ENCODE measurements around the gene FBXO41. TPM values are rescaled to one million over a fixed set of nuclear protein-coding genes. Genes with fewer than 3 reads are reported as not detected.

FBXO41 gene
- total RNA-seq, 2 experiments from 2014 or later = 20.4 to 57.9 TPM

- Histone ChIP-seq H2AFZ (ENCODE audit: low read length) (peak overlapping the region; percentile 68; the same call in 1 of the 2 replicates), H3K9me2 (ENCODE audit: insufficient read depth, low read length) (no peaks in the 10 kb centered on the region), H3K4me3 (ENCODE audit: low read depth, low read length, poor library complexity, severe bottlenecking) (peak overlapping the region; percentile 93), H4K20me1 (ENCODE audit: insufficient read depth, low read length) (peaks cover 23% of the 10 kb centered on the region), H3K27ac (ENCODE audit: low read depth, low read length, poor library complexity, severe bottlenecking) (peak overlapping the region; percentile 43), H3K9me3 (ENCODE audit: low read length) (no peaks in the 10 kb centered on the region), H3K36me3 (ENCODE audit: insufficient read depth, low read length) (peaks cover 52% of the 10 kb centered on the region), H3K4me1 (ENCODE audit: insufficient read depth, low read length, poor library complexity, severe bottlenecking) (peaks cover 26% of the 10 kb centered on the region), H3K79me2 (ENCODE audit: insufficient read depth, low read depth, low read length) (peaks cover 35% of the 10 kb centered on the region), H3K4me2 (ENCODE audit: low read length) (peak overlapping the region; percentile 97)
- TF ChIP-seq CTCF (conservative IDR thresholded peaks at IDR 0.05; ENCODE audit: low read length) (peak; percentile 58), EZH2phosphoT487 (IDR thresholded peaks at IDR 0.05; ENCODE audit: borderline replicate concordance, low read depth, low read length) (no peak)
- intact Hi-C loops (cut with micrococcal nuclease; ENCODE audit: unreplicated experiment) = no loop called here
- BruUV-seq (replicated peaks) = TSS peak; percentile 61
- CTCF ChIA-PET (ENCODE audit: unreplicated experiment) = interaction anchor here (1.5 kb wide), 2 partner anchors 19 to 20 kb away, joined by 3 to 5 read pairs; no protein-coding TSS in a partner anchor
- DNase-seq (ENCODE audit: low spot score) = peak; percentile 53
- POLR2A ChIA-PET = interaction anchor here (0.5 to 2.8 kb wide), 12 partner anchors 8 to 967 kb away, joined by 3 to 10 read pairs (median 4); partner anchors contain the start of genes ALMS1 and FBXO41
These were observed 51.7 kb downstream of the FBXO41 start for GRCh38 chr2:73232403-73233153.

GRCh38 chr2:73228631-73229030 lies 55.6 kb downstream of the FBXO41 start:
- peaks cover 3% of the 10 kb centered on the region for H3K4me1 ChIP-seq (ENCODE audit: insufficient read depth, low read length, poor library complexity, severe bottlenecking)
- H3K9me2 ChIP-seq (ENCODE audit: insufficient read depth, low read length) = no peaks in the 10 kb centered on the region
- H4K20me1 ChIP-seq (ENCODE audit: insufficient read depth, low read length) = no peaks in the 10 kb centered on the region
- no peak for DNase-seq (ENCODE audit: low spot score)
- H3K4me2 ChIP-seq (ENCODE audit: low read length) = no peak overlapping the region
- H3K9me3 ChIP-seq (ENCODE audit: low read length) = no peaks in the 10 kb centered on the region
- H2AFZ ChIP-seq (ENCODE audit: low read length) = no peak overlapping the region
- POLR2A ChIA-PET = interaction anchor here (0.8 kb wide), 1 partner anchor 13 kb away, joined by 3 read pairs; no protein-coding TSS in a partner anchor
- BruUV-seq (replicated peaks) = no TSS peak
- intact Hi-C loops (cut with micrococcal nuclease; ENCODE audit: unreplicated experiment) = no loop called here
- no peak overlapping the region for H3K4me3 ChIP-seq (ENCODE audit: low read depth, low read length, poor library complexity, severe bottlenecking)
- no peak for TF ChIP-seq CTCF (conservative IDR thresholded peaks at IDR 0.05; ENCODE audit: low read length)
- no peak for TF ChIP-seq EZH2phosphoT487 (IDR thresholded peaks at IDR 0.05; ENCODE audit: borderline replicate concordance, low read depth, low read length)
- no peak overlapping the region for H3K27ac ChIP-seq (ENCODE audit: low read depth, low read length, poor library complexity, severe bottlenecking)
- CTCF ChIA-PET (ENCODE audit: unreplicated experiment) = no interaction called here
- no peaks in the 10 kb centered on the region for H3K79me2 ChIP-seq (ENCODE audit: insufficient read depth, low read depth, low read length)
- peaks cover 62% of the 10 kb centered on the region for H3K36me3 ChIP-seq (ENCODE audit: insufficient read depth, low read length)

- intact Hi-C loops (cut with micrococcal nuclease; ENCODE audit: unreplicated experiment) = no loop called here
- Histone ChIP-seq H3K36me3 (ENCODE audit: insufficient read depth, low read length) (peaks cover 78% of the 10 kb centered on the region), H3K4me1 (ENCODE audit: insufficient read depth, low read length, poor library complexity, severe bottlenecking) (no peaks in the 10 kb centered on the region), H3K9me3 (ENCODE audit: low read length) (no peaks in the 10 kb centered on the region), H4K20me1 (ENCODE audit: insufficient read depth, low read length) (no peaks in the 10 kb centered on the region), H3K4me2 (ENCODE audit: low read length) (no peak overlapping the region), H3K9me2 (ENCODE audit: insufficient read depth, low read length) (no peaks in the 10 kb centered on the region), H2AFZ (ENCODE audit: low read length) (no peak overlapping the region), H3K79me2 (ENCODE audit: insufficient read depth, low read depth, low read length) (no peaks in the 10 kb centered on the region), H3K27ac (ENCODE audit: low read depth, low read length, poor library complexity, severe bottlenecking) (no peak overlapping the region), H3K4me3 (ENCODE audit: low read depth, low read length, poor library complexity, severe bottlenecking) (no peak overlapping the region)
- ChIA-PET POLR2A (no interaction called here), CTCF (ENCODE audit: unreplicated experiment) (no interaction called here)
- BruUV-seq (replicated peaks) = no TSS peak
- no peak for DNase-seq (ENCODE audit: low spot score)
- TF ChIP-seq EZH2phosphoT487 (IDR thresholded peaks at IDR 0.05; ENCODE audit: borderline replicate concordance, low read depth, low read length) (no peak), CTCF (conservative IDR thresholded peaks at IDR 0.05; ENCODE audit: low read length) (no peak)
These were observed 57.2 kb downstream of the FBXO41 start for GRCh38 chr2:73227086-73227485.

All from OCI-LY7 (cell line).